Astrocyte of the spinal cord (primary cell): Measurements from ENCODE around the gene PLCE1.
A peak's percentile ranks its signal among the peaks of the same experiment; 100 is the strongest.

Source experiments
- DNase-seq: peaks from one replicate; pipeline ENCODE4 v3.0.0; 2011; ENCODE audit warnings: low read depth, low spot score
- H3K4me3 ChIP-seq: 2 replicates; pipeline ENCODE4 v1.5.1; 2011; ENCODE audit warnings: low read depth, mild to moderate bottlenecking, low read length, moderate library complexity
- in situ Hi-C: cut with HindIII; loops from 2 replicates; pipeline ENCODE4 v1.10.0; 2017; ENCODE audit warnings: low sequenced_read_pairs
- TF ChIP-seq, protein P1 (sequence below): IDR thresholded peaks from 2 replicates; pipeline ENCODE4 v1.5.1; 2012; ENCODE audit warnings: low read depth, mild to moderate bottlenecking, low read length, inconsistent platforms

Gene PLCE1

GRCh38 chr10:94003488-94003887, 9.8 kb downstream of the PLCE1 start:
- in situ Hi-C loops: no loop called here
- H3K4me3 ChIP-seq: no peak overlapping the region
- no peak for DNase-seq
- TF ChIP-seq, protein P1, sequence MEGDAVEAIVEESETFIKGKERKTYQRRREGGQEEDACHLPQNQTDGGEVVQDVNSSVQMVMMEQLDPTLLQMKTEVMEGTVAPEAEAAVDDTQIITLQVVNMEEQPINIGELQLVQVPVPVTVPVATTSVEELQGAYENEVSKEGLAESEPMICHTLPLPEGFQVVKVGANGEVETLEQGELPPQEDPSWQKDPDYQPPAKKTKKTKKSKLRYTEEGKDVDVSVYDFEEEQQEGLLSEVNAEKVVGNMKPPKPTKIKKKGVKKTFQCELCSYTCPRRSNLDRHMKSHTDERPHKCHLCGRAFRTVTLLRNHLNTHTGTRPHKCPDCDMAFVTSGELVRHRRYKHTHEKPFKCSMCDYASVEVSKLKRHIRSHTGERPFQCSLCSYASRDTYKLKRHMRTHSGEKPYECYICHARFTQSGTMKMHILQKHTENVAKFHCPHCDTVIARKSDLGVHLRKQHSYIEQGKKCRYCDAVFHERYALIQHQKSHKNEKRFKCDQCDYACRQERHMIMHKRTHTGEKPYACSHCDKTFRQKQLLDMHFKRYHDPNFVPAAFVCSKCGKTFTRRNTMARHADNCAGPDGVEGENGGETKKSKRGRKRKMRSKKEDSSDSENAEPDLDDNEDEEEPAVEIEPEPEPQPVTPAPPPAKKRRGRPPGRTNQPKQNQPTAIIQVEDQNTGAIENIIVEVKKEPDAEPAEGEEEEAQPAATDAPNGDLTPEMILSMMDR: no peak

DNA sequence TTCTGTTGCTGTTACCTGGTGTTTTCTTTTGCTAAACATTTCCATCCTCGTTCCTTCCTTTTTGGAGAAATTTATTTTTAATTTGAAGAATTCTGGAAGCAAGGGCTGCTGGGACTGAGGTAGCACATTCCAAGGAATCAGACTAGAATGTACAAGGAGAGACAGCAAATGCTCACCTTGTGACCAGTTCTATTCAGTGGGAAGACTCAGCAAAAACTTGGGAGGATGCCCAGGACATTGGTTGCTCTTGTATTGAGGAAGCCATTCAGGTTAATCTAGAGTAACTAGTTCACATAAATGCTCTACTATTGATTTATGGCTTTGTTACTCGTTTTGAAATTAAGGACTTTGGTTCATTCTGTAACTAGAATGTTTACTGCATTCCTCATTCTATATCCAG, 11.3 kb downstream of the PLCE1 start:
- TF ChIP-seq, protein P1: no peak
- H3K4me3 ChIP-seq: no peak overlapping the region
- DNase-seq: peak; percentile 61
- in situ Hi-C loops: no loop called here

DNA sequence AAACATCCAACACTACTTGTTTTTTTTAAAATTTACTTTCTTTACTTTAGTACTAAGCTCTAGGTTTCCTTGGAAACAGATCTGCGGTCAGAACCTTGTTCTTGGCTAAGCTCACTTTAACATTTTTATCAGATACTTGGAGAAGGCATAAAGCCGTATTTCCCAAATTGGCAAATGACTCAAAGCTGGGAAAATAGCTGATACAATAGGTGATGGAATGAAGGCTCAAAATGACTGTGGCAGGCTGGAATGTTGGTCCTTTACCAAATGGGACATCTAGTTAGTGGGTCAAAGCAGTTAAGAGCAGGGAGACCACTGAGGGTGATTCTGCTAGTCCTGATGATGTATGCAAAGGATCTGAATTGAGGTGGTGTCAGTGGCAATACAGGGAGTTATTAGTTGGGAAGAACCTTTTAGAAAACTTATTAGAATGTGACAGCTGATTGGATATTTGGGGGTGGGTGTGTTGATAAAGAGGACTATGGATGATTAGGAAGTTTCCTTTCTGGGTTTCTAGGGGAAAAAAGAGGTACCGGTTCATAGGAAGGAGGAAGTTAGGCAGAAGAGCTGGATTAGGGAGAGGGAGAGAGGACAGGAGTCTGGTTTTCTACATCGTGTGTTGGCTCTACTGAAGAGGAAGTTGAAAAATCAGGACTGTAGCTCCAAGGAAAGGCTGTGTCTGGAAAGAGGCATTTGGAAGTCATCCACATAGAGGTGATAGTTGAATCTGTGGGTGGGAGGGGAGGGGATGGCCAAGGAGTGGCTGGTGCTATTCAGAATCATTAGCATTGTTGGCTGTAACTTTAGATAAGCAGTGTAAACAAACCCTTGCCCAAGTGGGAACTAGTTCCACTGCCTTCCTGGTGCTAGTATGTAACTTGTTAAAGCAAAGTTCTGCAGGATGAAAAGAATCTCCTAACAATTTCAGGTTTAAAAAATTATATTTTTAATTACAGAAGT, 13.1 kb downstream of the PLCE1 start:
- in situ Hi-C loops: no loop called here
- TF ChIP-seq, protein P1: no peak
- peak; percentile 94 for DNase-seq
- no peak overlapping the region for H3K4me3 ChIP-seq

DNA sequence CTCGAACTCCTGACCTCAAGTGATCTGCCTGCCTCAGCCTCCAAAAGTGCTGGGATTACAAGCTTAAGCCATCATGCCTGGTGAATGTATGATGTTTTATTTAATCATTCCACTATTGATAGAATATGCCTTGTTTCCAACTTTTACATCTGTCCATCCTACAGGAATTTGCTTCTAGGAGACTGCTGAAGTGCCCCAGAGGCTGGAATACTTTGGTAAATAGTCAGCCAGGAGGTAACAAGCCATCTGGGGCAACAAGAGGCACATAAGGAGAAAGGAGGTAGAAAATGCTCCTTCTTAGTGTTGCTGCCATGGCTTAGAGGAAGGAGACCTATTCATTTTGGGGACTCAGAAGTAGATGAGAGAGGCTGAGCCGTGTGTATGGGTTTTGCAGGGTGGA, 14.8 kb downstream of the PLCE1 start:
- in situ Hi-C loops: no loop called here
- TF ChIP-seq, protein P1: no peak
- no peak for DNase-seq
- H3K4me3 ChIP-seq: no peak overlapping the region

DNA sequence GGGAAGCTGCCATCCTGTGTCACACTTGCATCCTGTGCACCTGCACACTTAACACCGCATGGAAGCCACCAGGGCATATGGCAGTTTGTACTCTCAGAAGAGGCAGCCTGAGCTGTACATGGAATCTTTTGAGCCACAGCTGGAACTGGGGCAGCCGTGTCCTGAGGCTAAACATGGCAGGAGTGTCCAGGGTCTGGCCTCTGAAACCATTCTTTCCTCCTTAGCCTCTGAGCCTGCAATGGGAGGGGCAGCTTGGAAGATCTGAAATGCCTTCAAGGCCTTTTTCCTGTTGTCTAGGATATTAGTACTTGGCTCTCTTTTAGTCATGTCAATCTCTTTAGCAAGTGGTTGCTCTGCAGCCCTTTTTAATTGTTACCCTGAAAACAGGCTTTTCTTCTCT, 16.4 kb downstream of the PLCE1 start:
- in situ Hi-C loops: no loop called here
- TF ChIP-seq, protein P1: no peak

DNA sequence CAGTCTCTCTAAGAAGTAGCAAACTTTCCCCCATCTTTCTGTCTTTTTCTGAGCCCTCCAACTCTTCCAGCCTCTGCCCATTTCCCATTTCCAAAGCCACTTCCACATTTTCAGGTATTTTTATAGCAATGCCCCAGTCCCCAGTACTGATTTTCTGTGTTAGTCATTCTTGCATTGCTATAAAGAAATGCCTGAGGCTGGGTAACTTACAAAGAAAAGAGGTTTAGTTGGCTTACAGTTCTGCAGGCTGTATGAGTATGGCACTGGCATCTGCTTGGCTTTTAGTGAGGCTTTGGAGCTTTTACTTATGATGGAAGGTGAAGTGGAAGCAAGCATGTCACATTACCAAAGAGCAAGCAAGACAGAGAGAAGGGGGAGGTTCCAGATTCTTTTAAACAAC, 17.2 kb downstream of the PLCE1 start:
- DNase-seq: no peak
- H3K4me3 ChIP-seq: no peak overlapping the region
- TF ChIP-seq, protein P1: no peak
- in situ Hi-C loops: no loop called here

More for the DNA sequence above, 16.4 kb downstream of the PLCE1 start:
- DNase-seq: no peak
- no peak overlapping the region for H3K4me3 ChIP-seq
